Gastroesophageal sphincter (tissue), 4 donors: ENCODE measurements around the gene DARS2. TPM values are rescaled to one million over a fixed set of nuclear protein-coding genes. Genes with fewer than 3 reads are reported as not detected.
"Not testable (repeated sequence)": the region's sequence is repeated elsewhere in the genome, so short reads cannot be mapped to it uniquely, and the experiment has no call there.

Experiments
- ATAC-seq: fragments of 150-250 bp; one replicate; pipeline ENCODE4 v1.9.1; 2016; ENCODE audit warnings: mild to moderate bottlenecking, moderate library complexity
- H3K27ac ChIP-seq, 4 donors: fragments of 200-600 bp; sonication (generic) in 3 of 4; 1 replicate in 3 of 4; 2 replicates in 1 of 4; pipeline ENCODE4 v1.5.1; 2016 to 2019
- H3K27me3 ChIP-seq: fragments of 200-600 bp; sonication (generic); one replicate; pipeline ENCODE4 v1.5.1; 2019
- H3K36me3 ChIP-seq, 2 donors: fragments of 200-600 bp; sonication (generic); one replicate each; pipeline ENCODE4 v1.5.1; 2019; ENCODE audit warnings: control low read depth in 1 of 2
- H3K4me1 ChIP-seq, 3 donors: fragments of 200-600 bp; sonication (generic); 1 replicate in 2 of 3; 2 replicates in 1 of 3; pipeline ENCODE4 v1.5.1; 2016 to 2019; ENCODE audit warnings: control low read depth in 2 of 3
- H3K4me3 ChIP-seq, 2 donors: fragments of 200-600 bp; sonication (generic); one replicate each; pipeline ENCODE4 v1.5.1; 2019; ENCODE audit warnings: mild to moderate bottlenecking in 1 of 2, moderate library complexity in 1 of 2
- H3K9me3 ChIP-seq, 3 donors: fragments of 200-600 bp; sonication (generic); one replicate each; pipeline ENCODE4 v1.5.1; 2017 to 2019; ENCODE audit warnings: control low read depth in 2 of 3
- CTCF ChIP-seq, 4 experiments: fragments of 200-600 bp in 2 of 4; fragments of 450-650 bp in 2 of 4; sonication (generic) in 1 of 4; IDR thresholded peaks; one replicate each; pipeline ENCODE4 v1.5.1; 2017 to 2019; ENCODE audit warnings: antibody characterized with exemption in 4 of 4, mild to moderate bottlenecking in 2 of 4, moderate library complexity in 2 of 4
- EP300 ChIP-seq: sonication (generic); formaldehyde crosslinking; IDR thresholded peaks from one replicate; pipeline ENCODE4 v1.6.1; 2017; ENCODE audit warnings: antibody characterized with exemption, mild to moderate bottlenecking
- POLR2A ChIP-seq, 2 donors: fragments of 450-650 bp; IDR thresholded peaks; one replicate each; pipeline ENCODE4 v1.6.1; 2017; ENCODE audit warnings: antibody characterized with exemption in 2 of 2, mild to moderate bottlenecking in 2 of 2, moderate library complexity in 1 of 2
- POLR2AphosphoS5 ChIP-seq: sonication (generic); formaldehyde crosslinking; IDR thresholded peaks from one replicate; pipeline ENCODE4 v1.6.1; 2017; ENCODE audit warnings: antibody characterized with exemption
- WGBS, 2 donors: methylation state at CpG; one replicate each; pipeline ENCODE4 v1.1.5; 2018; ENCODE audit warnings: low coverage in 1 of 2; 5-methylcytosine and 5-hydroxymethylcytosine counted together
- total RNA-seq, 4 donors: library from RNA; depleted of rRNA; stranded (reverse); fragments of >200 nt; gene quantifications; one replicate each; pipeline ENCODE4 v1.1.0, GENCODE V29; 2016

Gene DARS2
- total RNA-seq, 4 donors from 2014 or later, result 6.4 to 8.7 (median 7.1) TPM

GRCh38 chr1:173871500-173871899 lies 47.0 kb downstream of the DARS2 start:
- peaks cover 0 to 52% of the 10 kb centered on the region in 2 donors for H3K36me3 ChIP-seq
- H3K27ac ChIP-seq, result no peak overlapping the region
- H3K4me3 ChIP-seq, result no peak overlapping the region
- H3K27me3 ChIP-seq, result no peaks in the 10 kb centered on the region
- peaks cover 0 to 38% (median 4%) of the 10 kb centered on the region in 3 donors for H3K4me1 ChIP-seq
- TF ChIP-seq POLR2AphosphoS5 (no peak), EP300 (no peak), CTCF (IDR thresholded peaks at IDR 0.05) (no peak), POLR2A (IDR thresholded peaks at IDR 0.05) (no peak)
- WGBS, 2 donors, result 79 to 90% methylated on average over 2 of the region's 2 CpGs
- ATAC-seq, result no peak
- H3K9me3 ChIP-seq, result no peaks in the 10 kb centered on the region

GRCh38 chr1:173876732-173877131 lies 52.3 kb downstream of the DARS2 start:
- no peaks in the 10 kb centered on the region for H3K27me3 ChIP-seq
- peaks cover 0 to 3% (median 0%) of the 10 kb centered on the region in 3 donors for H3K4me1 ChIP-seq
- WGBS, 2 donors, result 86 to 92% methylated on average over 4 to 5 of the region's 5 CpGs
- TF ChIP-seq POLR2A (IDR thresholded peaks at IDR 0.05) (no peak), EP300 (no peak), CTCF (IDR thresholded peaks at IDR 0.05) (no peak), POLR2AphosphoS5 (no peak)
- peaks cover 0 to 84% of the 10 kb centered on the region in 2 donors for H3K36me3 ChIP-seq
- H3K4me3 ChIP-seq, result no peak overlapping the region
- H3K27ac ChIP-seq, result no peak overlapping the region
- no peak for ATAC-seq
- no peaks in the 10 kb centered on the region for H3K9me3 ChIP-seq

GRCh38 chr1:173878251-173878650 lies 53.8 kb downstream of the DARS2 start:
- Histone ChIP-seq H3K27me3 (no peaks in the 10 kb centered on the region), H3K36me3 (peaks cover 0 to 76% of the 10 kb centered on the region in 2 donors), H3K4me3 (no peak overlapping the region), H3K4me1 (no peaks in the 10 kb centered on the region), H3K27ac (no peak overlapping the region), H3K9me3 (no peaks in the 10 kb centered on the region)
- TF ChIP-seq POLR2AphosphoS5 (no peak), CTCF (IDR thresholded peaks at IDR 0.05) (no peak), EP300 (no peak), POLR2A (IDR thresholded peaks at IDR 0.05) (no peak)
- no peak for ATAC-seq

GRCh38 chr1:173881117-173881516 lies 56.6 kb downstream of the DARS2 start:
- not testable (repeated sequence) for H3K27me3 ChIP-seq, H3K4me1 ChIP-seq, H3K27ac ChIP-seq, ATAC-seq, H3K4me3 ChIP-seq, H3K9me3 ChIP-seq
- WGBS, 2 donors, result 90% methylated on average over 3 of the region's 4 CpGs; no CpG with 5 or more reads in 1 of the 2 donors
- peaks cover 0 to 63% of the 10 kb centered on the region in 2 donors for H3K36me3 ChIP-seq

- ATAC-seq, result no peak
- Histone ChIP-seq H3K4me1 (no peaks in the 10 kb centered on the region), H3K36me3 (peaks cover 0 to 50% of the 10 kb centered on the region in 2 donors), H3K27me3 (no peaks in the 10 kb centered on the region), H3K27ac (no peak overlapping the region), H3K9me3 (no peaks in the 10 kb centered on the region), H3K4me3 (no peak overlapping the region)
- 70 to 83% methylated on average over 2 to 4 of the region's 5 CpGs for WGBS, 2 donors
- TF ChIP-seq CTCF (IDR thresholded peaks at IDR 0.05) (no peak), POLR2A (IDR thresholded peaks at IDR 0.05) (no peak), EP300 (no peak), POLR2AphosphoS5 (no peak)
Observed at GRCh38 chr1:173884701-173885100, 60.2 kb downstream of the DARS2 start.
